ENCODE results near the gene SEPHS1.
"Not testable (repeated sequence)": the region's sequence is repeated elsewhere in the genome, so short reads cannot be mapped to it uniquely, and the experiment has no call there.

The SEPHS1 gene

DNA sequence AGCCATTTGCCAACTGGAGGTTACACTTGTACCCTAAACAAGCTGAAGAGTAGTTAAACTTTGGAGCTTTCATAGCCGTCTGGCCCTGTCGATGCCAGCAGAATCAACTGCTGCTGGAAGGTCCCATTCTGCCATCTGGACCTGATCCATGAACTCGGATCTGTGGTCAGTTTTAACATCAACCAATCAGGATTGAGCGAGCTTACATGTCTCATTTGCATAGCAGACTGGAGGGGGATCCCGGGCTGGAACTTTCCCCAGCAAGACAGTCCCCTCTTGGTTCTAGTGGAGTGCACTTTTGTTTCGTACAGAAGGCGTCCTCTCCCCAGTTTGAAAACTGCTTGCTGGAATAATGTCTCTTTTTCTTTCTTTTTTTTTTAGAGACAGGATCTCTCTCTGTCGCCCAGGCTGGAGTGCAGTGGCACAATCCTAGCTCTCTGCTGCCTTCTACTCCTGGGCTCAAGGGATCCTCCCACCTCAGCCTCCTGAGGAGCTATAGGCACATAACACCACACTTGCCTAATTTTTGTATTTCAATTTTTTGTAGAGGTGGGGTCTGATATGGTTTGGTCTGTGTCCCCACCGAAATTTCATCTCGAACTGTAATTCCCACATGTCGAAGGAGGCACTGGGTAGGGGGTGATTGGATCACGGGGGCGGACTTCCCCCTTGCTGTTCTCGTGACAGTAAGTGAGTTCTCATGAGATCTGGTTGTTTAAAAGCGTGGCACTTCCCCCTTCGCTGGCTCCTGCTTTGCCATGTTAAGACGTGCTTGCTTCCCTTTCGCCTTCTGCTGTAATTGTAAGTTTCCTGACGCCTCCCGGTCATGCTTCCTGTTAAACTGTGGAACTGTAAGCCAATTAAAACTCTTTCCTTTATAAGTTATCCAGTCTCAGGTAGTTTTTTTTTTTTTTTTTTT, 42.8 kb upstream of the SEPHS1 start:
- peak in 1 of 2 donors; percentile 10 for DNase-seq (ENCODE audit: low read depth in 2 of 2)
- TF ChIP-seq, protein P1, sequence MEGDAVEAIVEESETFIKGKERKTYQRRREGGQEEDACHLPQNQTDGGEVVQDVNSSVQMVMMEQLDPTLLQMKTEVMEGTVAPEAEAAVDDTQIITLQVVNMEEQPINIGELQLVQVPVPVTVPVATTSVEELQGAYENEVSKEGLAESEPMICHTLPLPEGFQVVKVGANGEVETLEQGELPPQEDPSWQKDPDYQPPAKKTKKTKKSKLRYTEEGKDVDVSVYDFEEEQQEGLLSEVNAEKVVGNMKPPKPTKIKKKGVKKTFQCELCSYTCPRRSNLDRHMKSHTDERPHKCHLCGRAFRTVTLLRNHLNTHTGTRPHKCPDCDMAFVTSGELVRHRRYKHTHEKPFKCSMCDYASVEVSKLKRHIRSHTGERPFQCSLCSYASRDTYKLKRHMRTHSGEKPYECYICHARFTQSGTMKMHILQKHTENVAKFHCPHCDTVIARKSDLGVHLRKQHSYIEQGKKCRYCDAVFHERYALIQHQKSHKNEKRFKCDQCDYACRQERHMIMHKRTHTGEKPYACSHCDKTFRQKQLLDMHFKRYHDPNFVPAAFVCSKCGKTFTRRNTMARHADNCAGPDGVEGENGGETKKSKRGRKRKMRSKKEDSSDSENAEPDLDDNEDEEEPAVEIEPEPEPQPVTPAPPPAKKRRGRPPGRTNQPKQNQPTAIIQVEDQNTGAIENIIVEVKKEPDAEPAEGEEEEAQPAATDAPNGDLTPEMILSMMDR (IDR thresholded peaks at IDR 0.05; ENCODE audit: low read depth, low read length) = no peak
- H3K4me3 ChIP-seq (replicated peaks in 1 of 2; ENCODE audit: low read depth in 2 of 2, low read length in 2 of 2) = no peak overlapping the region

DNA sequence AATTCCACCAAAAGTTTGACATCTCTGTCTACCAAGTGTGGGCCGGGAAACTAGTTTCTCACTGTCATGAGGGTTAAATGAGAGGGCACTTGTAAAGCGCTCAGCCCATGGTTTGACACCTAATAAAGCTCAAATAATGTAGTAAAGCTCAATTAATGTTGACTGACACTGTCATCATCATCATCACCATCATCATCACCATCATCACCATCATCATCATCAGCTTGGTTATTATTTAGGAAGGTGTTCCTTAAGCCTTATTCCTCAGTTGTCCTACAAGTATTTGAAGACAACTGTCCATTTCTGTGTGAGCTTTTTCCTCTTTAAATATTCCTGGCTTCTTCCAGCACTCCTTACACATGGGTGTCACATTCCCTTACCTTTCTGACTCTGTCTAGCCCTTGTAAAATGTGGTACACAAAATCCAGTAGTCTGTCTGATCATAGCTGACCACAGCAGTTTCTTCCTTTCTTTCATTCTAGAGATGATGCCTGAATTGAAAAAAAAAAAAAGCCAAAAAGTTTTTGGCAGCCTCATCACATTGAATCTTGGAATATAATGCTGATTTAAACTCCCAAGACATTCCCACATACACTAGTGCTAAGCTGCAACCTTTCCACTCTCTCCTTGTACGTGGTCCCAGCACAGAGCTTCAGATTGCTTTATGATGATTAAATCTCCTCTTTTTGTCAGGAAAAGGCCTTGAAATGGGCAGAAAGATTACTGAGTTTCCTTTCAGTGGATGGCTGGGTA, 40.6 kb upstream of the SEPHS1 start:
- TF ChIP-seq, protein P1 (IDR thresholded peaks at IDR 0.05; ENCODE audit: low read depth, low read length) = no peak
- DNase-seq (ENCODE audit: low read depth in 2 of 2) = no peak
- no peak overlapping the region for H3K4me3 ChIP-seq (replicated peaks in 1 of 2; ENCODE audit: low read depth in 2 of 2, low read length in 2 of 2)

DNA sequence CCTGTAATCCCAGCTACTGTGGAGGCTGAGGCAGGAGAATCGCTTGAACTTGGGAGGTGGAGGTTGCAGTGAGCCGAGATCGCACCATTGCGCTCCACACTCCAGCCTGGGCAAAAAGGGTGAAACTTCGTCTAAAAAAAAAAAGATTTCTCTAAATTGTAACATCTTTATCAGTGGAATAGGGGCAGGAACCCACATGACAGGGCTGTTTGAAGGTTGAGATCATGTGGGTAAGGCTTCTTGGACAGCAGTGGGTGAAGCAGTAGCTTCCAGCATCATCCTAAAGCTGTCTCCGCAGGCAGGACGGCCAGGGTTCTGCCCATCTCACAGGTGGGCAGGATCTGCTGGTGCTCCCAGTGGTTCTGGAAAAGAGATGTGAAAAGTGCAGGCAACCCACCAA, 37.9 kb upstream of the SEPHS1 start:
- DNase-seq (ENCODE audit: low read depth in 2 of 2) = no peak
- H3K4me3 ChIP-seq (replicated peaks in 1 of 2; ENCODE audit: low read depth in 2 of 2, low read length in 2 of 2) = no peak overlapping the region
- TF ChIP-seq, protein P1 (IDR thresholded peaks at IDR 0.05; ENCODE audit: low read depth, low read length) = no peak

DNA sequence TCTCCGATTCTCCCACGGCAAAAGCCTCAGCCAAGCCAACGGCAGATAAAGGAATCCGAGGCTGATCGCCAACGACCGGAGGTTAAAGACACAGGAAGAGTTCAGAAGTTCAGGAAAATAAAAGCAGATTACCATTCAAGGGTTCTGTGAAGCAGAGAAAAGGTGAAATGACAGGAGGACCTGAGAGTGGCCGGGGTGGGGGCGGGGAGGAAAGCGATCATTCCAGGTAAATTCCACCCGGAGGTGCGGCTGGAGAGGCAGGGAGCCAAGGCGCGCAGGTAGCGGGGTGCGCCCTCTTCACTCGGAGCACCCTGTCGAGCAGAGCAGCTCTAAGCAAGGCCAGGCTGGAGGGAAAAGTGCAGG, 35.3 kb upstream of the SEPHS1 start:
- no peak overlapping the region for H3K4me3 ChIP-seq (replicated peaks in 1 of 2; ENCODE audit: low read depth in 2 of 2, low read length in 2 of 2)
- no peak for DNase-seq (ENCODE audit: low read depth in 2 of 2)
- TF ChIP-seq, protein P1 (IDR thresholded peaks at IDR 0.05; ENCODE audit: low read depth, low read length) = no peak

DNA sequence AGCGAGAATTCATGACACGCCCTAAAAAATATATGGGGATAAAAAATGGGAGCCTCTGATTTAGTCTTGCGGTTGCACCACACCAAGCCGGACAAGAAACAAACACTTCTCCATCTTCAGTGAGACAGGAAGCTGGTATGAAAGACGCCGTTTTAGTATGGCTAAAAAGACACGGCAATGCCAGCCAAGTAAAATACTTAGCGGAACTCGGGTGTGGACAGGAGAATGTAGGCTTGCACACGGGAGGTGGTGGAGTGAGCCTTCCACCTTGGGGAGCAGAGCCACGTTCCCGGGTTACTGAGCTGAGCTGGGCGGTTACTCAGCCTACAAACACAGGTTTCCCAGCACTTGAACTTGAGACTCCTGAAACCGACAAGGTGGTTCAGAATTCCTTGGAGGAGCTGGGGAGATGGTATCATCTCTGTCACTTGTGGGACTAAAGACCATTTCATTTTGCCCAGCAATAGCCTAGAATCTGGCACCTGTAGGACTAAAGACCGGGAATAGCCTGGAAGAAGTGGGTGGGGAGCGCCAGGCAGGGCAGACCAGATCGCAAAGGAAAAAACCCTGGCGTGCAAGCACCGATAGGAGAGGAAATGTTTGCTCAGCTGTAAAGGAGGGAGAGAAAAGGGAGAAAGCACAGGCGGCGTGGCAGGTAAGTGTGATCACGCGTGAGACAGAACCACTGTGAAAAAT, 34.8 kb upstream of the SEPHS1 start:
- TF ChIP-seq, protein P1 (IDR thresholded peaks at IDR 0.05; ENCODE audit: low read depth, low read length) = no peak
- no peak overlapping the region for H3K4me3 ChIP-seq (replicated peaks in 1 of 2; ENCODE audit: low read depth in 2 of 2, low read length in 2 of 2)
- DNase-seq (ENCODE audit: low read depth in 2 of 2) = no peak

DNA sequence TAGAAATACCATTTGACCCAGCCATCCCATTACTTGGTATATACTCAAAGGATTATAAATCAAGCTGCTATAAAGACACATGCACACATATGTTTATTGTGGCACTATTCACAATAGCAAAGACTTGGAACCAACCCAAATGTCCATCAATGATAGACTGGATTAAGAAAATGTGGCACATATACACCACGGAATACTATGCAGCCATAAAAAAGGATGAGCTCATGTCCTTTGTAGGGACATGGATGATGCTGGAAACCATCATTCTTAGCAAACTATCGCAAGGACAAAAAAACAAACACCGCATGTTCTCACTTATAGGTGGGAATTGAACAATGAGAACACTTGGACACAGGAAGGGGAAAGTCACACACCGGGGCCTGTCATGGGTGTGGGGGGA, 31.0 kb upstream of the SEPHS1 start:
- H3K4me3 ChIP-seq (replicated peaks in 1 of 2; ENCODE audit: low read depth in 2 of 2, low read length in 2 of 2); DNase-seq (ENCODE audit: low read depth in 2 of 2): not testable (repeated sequence)

DNA sequence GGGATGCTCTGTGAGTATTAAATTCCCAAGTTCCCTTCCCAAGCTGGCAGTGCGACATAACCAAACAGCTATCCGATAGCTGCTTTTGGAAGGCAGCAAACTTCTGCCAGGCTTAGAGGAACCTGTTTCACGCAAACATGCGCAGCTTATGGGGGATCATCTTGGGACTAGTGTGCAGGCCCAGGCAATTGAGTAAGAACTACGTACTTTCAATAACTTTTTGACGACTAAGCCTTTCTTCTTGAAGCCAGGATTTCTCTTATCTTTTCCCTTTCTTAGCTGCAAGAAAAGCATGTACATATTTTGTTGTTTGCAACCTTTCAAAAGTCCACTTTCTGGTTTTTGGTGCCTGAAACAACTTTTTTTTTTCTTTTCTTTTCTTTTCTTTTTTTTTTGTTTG, 28.7 kb upstream of the SEPHS1 start:
- no peak for DNase-seq (ENCODE audit: low read depth in 2 of 2)
- no peak overlapping the region for H3K4me3 ChIP-seq (replicated peaks in 1 of 2; ENCODE audit: low read depth in 2 of 2, low read length in 2 of 2)
- TF ChIP-seq, protein P1 (IDR thresholded peaks at IDR 0.05; ENCODE audit: low read depth, low read length) = no peak
